K562 (cell line): ENCODE data around the gene CAPN14. TPM values are rescaled to one million over a fixed set of nuclear protein-coding genes. Genes with fewer than 3 reads are reported as not detected.

ENCODE experiments used
- ATAC-seq: fragments of 200-7000 bp; cut with Tn5 transposase; 3 replicates; pipeline ENCODE4 v1.9.1; 2020; ENCODE audit warnings: moderate library complexity
- BruUV-seq: library from RNA; stranded (reverse); fragments of 400-500 nt; replicated peaks from 2 replicates; lab custom pipeline; 2021; lab: Mats Ljungman, UMichigan
- CTCF ChIA-PET: fragments of 300-600 bp; formaldehyde crosslinking; extraction: SDS; loops from one replicate; lab custom pipeline; 2021; ENCODE audit warnings: low intra/inter-chr PET ratio; lab: Yijun Ruan, JAX
- POLR2A ChIA-PET: fragments of 300-600, 350-650 bp; sonication (Branson Sonifier 250); formaldehyde crosslinking; extraction: SDS; loops from one replicate; lab custom pipeline; 2021; ENCODE audit warnings: antibody characterized with exemption, inconsistent platforms; lab: Yijun Ruan, JAX
- DNase-seq, 4 experiments: peaks; one replicate each; pipeline versions ENCODE4 v3.0.0 to v3.0.0-alpha.2; 2011 to 2018; ENCODE audit warnings: low spot score in 3 of 4, mixed read lengths in 3 of 4; ENCODE audit errors: extremely low read depth in 1 of 4
- FAIRE-seq: peaks from 2 replicates; lab custom pipeline; 2011; peaks lifted over from hg19 to GRCh38; lab: Jason Lieb, UNC
- H2AFZ ChIP-seq: 2 replicates; pipeline ENCODE4 v1.6.0; 2011; ENCODE audit warnings: low read depth, low read length, control low read depth, inconsistent platforms
- H3K27ac ChIP-seq: fragments of 200-600 bp; 3 replicates; pipeline ENCODE4 v1.8.0; 2011; ENCODE audit warnings: low read depth, mild to moderate bottlenecking, control low read depth, inconsistent platforms, low read length, moderate library complexity, mixed read lengths; ENCODE audit errors: extremely low read depth
- H3K27me3 ChIP-seq, 2 experiments: fragments of 300-600 bp in 1 of 2; 2 replicates in 1 of 2; 3 replicates in 1 of 2; pipeline versions ENCODE4 v1.6.0 to v1.8.0; 2011; ENCODE audit warnings: inconsistent platforms in 2 of 2, low read length in 2 of 2, mild to moderate bottlenecking in 1 of 2, mixed read lengths in 1 of 2, moderate library complexity in 1 of 2; ENCODE audit not compliant: control insufficient read depth in 2 of 2, insufficient read depth in 2 of 2
- H3K36me3 ChIP-seq: fragments of 300-600 bp; 3 replicates; pipeline ENCODE4 v1.8.0; 2011; ENCODE audit warnings: mild to moderate bottlenecking, low read length, inconsistent platforms; ENCODE audit not compliant: control insufficient read depth, insufficient read depth
- H3K4me1 ChIP-seq, 2 experiments: fragments of 200-600 bp in 1 of 2; replicated peaks in 1 of 2; 2 replicates in 1 of 2; 3 replicates in 1 of 2; pipeline versions ENCODE4 v1.5.1 to v1.8.0; 2011; ENCODE audit warnings: inconsistent platforms in 2 of 2, low read length in 2 of 2, mild to moderate bottlenecking in 1 of 2, mixed read lengths in 1 of 2, moderate library complexity in 1 of 2; ENCODE audit not compliant: control insufficient read depth in 2 of 2, insufficient read depth in 2 of 2
- H3K4me2 ChIP-seq: 2 replicates; pipeline ENCODE4 v1.6.1; 2011; ENCODE audit warnings: low read length, control low read depth, inconsistent platforms, mixed read lengths; ENCODE audit not compliant: insufficient read depth
- H3K4me3 ChIP-seq: fragments of 200-600 bp; sonication (generic), shearing (Covaris generic); 2 replicates; pipeline ENCODE4 v1.5.1; 2016; ENCODE audit warnings: control low read depth, inconsistent platforms
- H3K79me2 ChIP-seq: fragments of 200-600 bp; 3 replicates; pipeline ENCODE4 v1.8.0; 2011; ENCODE audit warnings: low read length, inconsistent platforms; ENCODE audit not compliant: control insufficient read depth, insufficient read depth
- H3K9ac ChIP-seq, 2 experiments: 2 replicates each; pipeline versions ENCODE4 v1.6.0 to v1.6.1; 2011; ENCODE audit warnings: low read depth in 2 of 2, low read length in 2 of 2, control low read depth in 1 of 2, inconsistent platforms in 1 of 2, mild to moderate bottlenecking in 1 of 2, mixed read lengths in 1 of 2; ENCODE audit not compliant: insufficient read depth in 1 of 2
- H3K9me1 ChIP-seq: one replicate; pipeline ENCODE4 v1.6.0; 2011; ENCODE audit warnings: inconsistent platforms, mild to moderate bottlenecking, low read length, moderate library complexity; ENCODE audit not compliant: control insufficient read depth, insufficient read depth
- H3K9me3 ChIP-seq: replicated peaks from 2 replicates; pipeline ENCODE4 v1.5.1; 2011; ENCODE audit warnings: low read depth, low read length, inconsistent platforms; ENCODE audit not compliant: control insufficient read depth, insufficient read depth
- H4K20me1 ChIP-seq: replicated peaks from 2 replicates; pipeline ENCODE4 v1.6.1; 2011; ENCODE audit warnings: low read length, inconsistent platforms, mixed read lengths; ENCODE audit not compliant: control insufficient read depth, insufficient read depth
- ERF ChIP-seq: fragments of 450-650 bp; formaldehyde crosslinking; IDR thresholded peaks from 2 replicates; pipeline ENCODE4 v1.4.0; 2020; ENCODE audit warnings: mild to moderate bottlenecking, mixed read lengths
- HDAC8 ChIP-seq: fragments of 450-650 bp; IDR thresholded peaks from 2 replicates; pipeline ENCODE4 v1.6.1; 2016; ENCODE audit warnings: mild to moderate bottlenecking, missing genetic modification characterization, moderate library complexity, missing compliant biosample characterization
- RBM15 ChIP-seq: fragments of 200-400 bp; formaldehyde crosslinking; IDR thresholded peaks from 2 replicates; pipeline ENCODE4 v1.6.1; 2018; ENCODE audit warnings: mild to moderate bottlenecking, low read length, moderate library complexity; ENCODE audit not compliant: insufficient read depth
- YY1 ChIP-seq, 3 experiments: IDR thresholded peaks; 2 replicates each; pipeline ENCODE4 v1.6.1; 2011; ENCODE audit warnings: low read length in 2 of 3, mild to moderate bottlenecking in 2 of 3, moderate library complexity in 2 of 3, borderline replicate concordance in 1 of 3, control low read depth in 1 of 3, low read depth in 1 of 3; ENCODE audit not compliant: insufficient read depth in 3 of 3, insufficient replicate concordance in 2 of 3, control insufficient read depth in 1 of 3, insufficient read length in 1 of 3; ENCODE audit errors: extremely low read depth in 1 of 3
- ZNF347 ChIP-seq: fragments of 450-650 bp; formaldehyde crosslinking; IDR thresholded peaks from 2 replicates; pipeline ENCODE4 v1.4.0; 2020; ENCODE audit warnings: low read depth, mild to moderate bottlenecking, moderate library complexity
- WGBS: fragments of 100-300 bp; shearing (Covaris generic); methylation state at CpG from one replicate; pipeline ENCODE4 v1.1.6; 2016; ENCODE audit warnings: low coverage, mixed read lengths; ENCODE audit not compliant: insufficient coverage; ENCODE audit errors: missing lambda C conversion rate; 5-methylcytosine and 5-hydroxymethylcytosine counted together
- in situ Hi-C: fragments of 300-500 bp; cut with MboI; formaldehyde crosslinking; loops from 4 replicates; pipeline ENCODE4 v1.15.0; 2018; ENCODE audit warnings: inconsistent platforms, mixed read lengths
- intact Hi-C: fragments of 100-400 bp; cut with micrococcal nuclease; formaldehyde crosslinking; loops from 2 replicates; pipeline ENCODE4 v1.14.2; 2022
- polyA plus RNA-seq, 8 experiments: library from polyadenylated mRNA; depleted of rRNA in 4 of 8; stranded (reverse) in 5 of 8; unstranded in 3 of 8; fragments of >200 nt; fragmentation: Nextera tagmentation in 2 of 8; fragmentation: Illumina TruSeq in 1 of 8; extraction: Ambion mirVana in 2 of 8; extraction: Trizol in 1 of 8; gene quantifications; 2 replicates each; pipeline versions ENCODE4 v1.2.1 to v1.2.3, GENCODE V29; 2011 to 2014; ENCODE audit warnings: inconsistent platforms in 1 of 8, missing spikeins in 1 of 8
- total RNA-seq, 7 experiments: library from RNA; depleted of rRNA in 6 of 7; stranded (reverse); fragments of >200 nt in 6 of 7; fragmentation: Illumina TruSeq in 2 of 7; extraction: Trizol in 2 of 7; gene quantifications; 2 replicates each; pipeline versions ENCODE4 v1.2.1 to v1.2.3, GENCODE V29; 2011 to 2021; ENCODE audit warnings: low replicate concordance in 1 of 7

Gene CAPN14
- total and polyA plus RNA-seq, 9 of the 15 experiments (the other 6 are each of a cell fraction or from before 2014, with no cell fraction given) = not detected

DNA sequence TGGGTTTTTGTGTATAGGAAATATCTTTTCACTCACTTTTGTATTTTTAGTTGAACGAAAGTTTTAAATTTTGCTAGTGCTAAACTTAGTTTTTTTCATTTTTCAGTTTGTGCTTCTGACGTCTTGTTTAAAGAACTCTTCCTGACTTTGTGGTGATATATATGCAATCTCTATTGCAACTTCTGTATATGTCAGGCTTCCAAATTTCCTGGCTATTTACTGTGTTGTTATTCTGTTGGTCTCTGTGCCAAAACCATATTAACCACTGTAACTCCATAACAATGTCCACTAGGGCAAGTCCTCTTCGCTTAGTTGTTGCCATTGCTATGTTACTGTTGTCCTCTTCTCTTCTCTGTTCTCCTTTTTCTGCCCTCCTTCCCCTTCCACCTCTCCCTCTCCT is 13.4 kb upstream of the CAPN14 start:
- H3K9ac ChIP-seq = no peak overlapping the region
- DNase-seq (no peak), FAIRE-seq (no peak), ATAC-seq (no peak)
- no TSS peak for BruUV-seq
- ChIA-PET POLR2A (no interaction called here), CTCF (no interaction called here)
- H3K79me2 ChIP-seq = no peaks in the 10 kb centered on the region
- no peak for TF ChIP-seq YY1 (IDR thresholded peaks at IDR 0.05; ENCODE audit: borderline replicate concordance in 1 of 3, control insufficient read depth in 1 of 3, extremely low read depth in 1 of 3, insufficient read depth in 3 of 3, insufficient read length in 1 of 3, insufficient replicate concordance in 2 of 3, low read depth in 1 of 3, low read length in 2 of 3)
- no peak for TF ChIP-seq ZNF347 (CRISPR knock-in tag)
- no peak for TF ChIP-seq RBM15
- no peak for TF ChIP-seq HDAC8 (tag)
- no peak for TF ChIP-seq ERF (CRISPR knock-in tag)
- no peak overlapping the region for H2AFZ ChIP-seq
- H4K20me1 ChIP-seq = no peaks in the 10 kb centered on the region
- no peak overlapping the region for H3K27ac ChIP-seq
- no peaks in the 10 kb centered on the region for H3K36me3 ChIP-seq
- peaks cover 0 to 11% of the 10 kb centered on the region in 2 experiments; a peak in 2 of 5 replicates for H3K4me1 ChIP-seq
- intact Hi-C loops (loop anchor here (10.0 kb wide), 1 partner anchor 104 kb away; no protein-coding TSS in a partner anchor), in situ Hi-C loops (no loop called here)
- no peak overlapping the region for H3K4me3 ChIP-seq
- WGBS = 0% methylated on average over 3 of the region's 3 CpGs
- H3K9me3 ChIP-seq = no peaks in the 10 kb centered on the region
- no peaks in the 10 kb centered on the region for H3K9me1 ChIP-seq
- peaks cover 3 to 30% of the 10 kb centered on the region in 2 experiments; a peak in 3 of 5 replicates for H3K27me3 ChIP-seq
- H3K4me2 ChIP-seq = no peak overlapping the region
